IPS-18c (cell line): ENCODE results near the gene SHISA4.
A peak's percentile ranks its signal among the peaks of the same experiment; 100 is the strongest.
"Not testable (repeated sequence)": the region's sequence is repeated elsewhere in the genome, so short reads cannot be mapped to it uniquely, and the experiment has no call there.

Experiments used
- H3K4me3 ChIP-seq: 2 replicates; pipeline ENCODE4 v1.7.0; 2013; ENCODE audit warnings: low read depth, mild to moderate bottlenecking, low read length, moderate library complexity; ENCODE audit not compliant: insufficient read depth
- H3K9me3 ChIP-seq: one replicate; pipeline ENCODE4 v1.6.1; 2013; ENCODE audit warnings: mild to moderate bottlenecking, low read length, moderate library complexity; ENCODE audit not compliant: control insufficient read depth, insufficient read depth

Gene SHISA4

DNA sequence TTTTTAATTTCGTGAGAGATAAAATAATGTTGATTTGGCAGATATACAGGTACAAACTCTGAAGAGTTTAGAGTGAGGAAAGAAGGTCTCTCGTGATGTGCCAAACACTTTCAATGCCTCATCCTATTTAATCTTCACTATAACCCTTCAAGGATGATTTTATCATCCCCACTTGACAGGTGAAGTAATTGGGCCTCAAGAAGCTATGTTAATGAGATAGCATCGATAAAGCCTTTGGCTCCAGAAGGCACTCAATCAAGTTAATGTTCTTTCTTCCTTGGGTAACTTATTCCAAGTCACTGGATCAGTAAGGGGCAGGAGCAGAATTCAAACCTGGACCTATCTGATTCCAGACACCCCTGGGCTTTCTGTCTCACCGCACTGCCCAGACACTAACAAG, 50.5 kb downstream of the SHISA4 start:
- no peak overlapping the region for H3K4me3 ChIP-seq
- no peaks in the 10 kb centered on the region for H3K9me3 ChIP-seq

DNA sequence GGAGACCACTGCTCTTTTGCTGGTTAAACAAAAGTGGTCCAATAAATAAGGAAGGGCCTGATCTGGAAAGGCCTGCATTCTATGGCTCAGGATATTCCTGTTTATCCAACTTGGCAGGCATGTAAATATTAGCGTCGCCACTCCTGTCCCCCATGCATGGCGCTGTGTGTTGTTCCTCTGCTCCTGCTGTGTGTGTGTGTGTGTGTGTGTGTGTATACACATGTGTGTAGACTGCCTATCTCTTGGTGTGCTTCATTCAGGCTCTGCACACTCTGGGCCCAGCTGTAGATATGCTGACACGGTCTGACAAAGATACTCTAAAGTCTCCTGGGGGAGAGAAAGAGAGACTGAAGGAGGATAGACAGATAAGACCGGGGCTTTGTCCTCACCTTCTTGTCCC, 50.9 kb downstream of the SHISA4 start:
- Histone ChIP-seq H3K4me3 (no peak overlapping the region), H3K9me3 (no peaks in the 10 kb centered on the region)

DNA sequence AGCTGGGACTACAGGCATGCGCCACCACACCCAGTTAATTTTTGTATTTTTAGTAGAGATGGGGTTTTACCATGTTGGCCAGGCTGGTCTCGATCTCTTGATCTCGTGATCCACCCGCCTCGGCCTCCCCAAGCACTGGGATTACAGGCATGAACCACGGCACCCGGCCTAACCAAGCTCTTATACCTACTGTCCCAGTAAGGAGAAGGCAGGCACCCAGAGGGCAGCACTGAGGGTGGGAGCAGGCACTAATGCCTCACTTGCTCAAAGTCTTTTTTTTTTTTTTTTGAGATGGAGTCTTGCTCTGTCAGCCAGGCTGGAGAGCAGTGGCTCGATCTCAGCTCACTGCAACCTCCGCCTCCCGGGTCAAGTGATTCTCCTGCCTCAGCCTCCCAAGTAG, 51.6 kb downstream of the SHISA4 start:
- not testable (repeated sequence) for H3K4me3 ChIP-seq, H3K9me3 ChIP-seq

GRCh38 chr1:201941420-201942128, 52.9 kb downstream of the SHISA4 start:
- H3K9me3 ChIP-seq: no peaks in the 10 kb centered on the region
- H3K4me3 ChIP-seq: peak overlapping the region; percentile 29

DNA sequence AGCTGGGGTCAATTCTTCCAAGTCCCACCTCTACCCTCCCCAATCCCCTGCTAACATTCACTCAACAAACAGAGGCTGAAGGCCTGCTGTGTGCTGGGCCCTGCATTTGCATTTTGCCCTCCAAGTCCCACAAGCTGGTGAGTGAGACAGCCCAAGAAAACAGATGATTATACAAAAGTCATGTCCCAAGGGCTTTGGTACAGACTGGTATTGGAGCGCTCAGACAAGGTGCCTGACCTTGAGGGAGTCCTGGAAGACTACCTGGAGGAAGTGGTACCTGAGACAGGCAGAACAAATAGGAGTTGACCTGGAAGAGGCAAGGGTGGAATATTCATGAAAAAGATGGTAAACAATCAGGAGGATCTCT, 53.4 kb downstream of the SHISA4 start:
- no peak overlapping the region for H3K4me3 ChIP-seq
- no peaks in the 10 kb centered on the region for H3K9me3 ChIP-seq
